Naive thymus-derived CD4-positive, alpha-beta T cell (primary cell): Measurements from ENCODE around the gene PRODH2. TPM values are rescaled to one million over a fixed set of nuclear protein-coding genes. Genes with fewer than 3 reads are reported as not detected.

Source experiments
- ATAC-seq: fragments of 150-1000 bp; cut with Tn5 transposase; 2 replicates; pipeline ENCODE4 v1.10.0; 2021; ENCODE audit warnings: mild to moderate bottlenecking, moderate library complexity
- CTCF ChIA-PET: fragments of 350-600 bp; sonication (Branson Sonifier 250); formaldehyde crosslinking; loops from one replicate; lab custom pipeline; 2021; ENCODE audit warnings: antibody characterized with exemption; lab: Charles Lee
- POLR2A ChIA-PET: fragments of 350-600 bp; sonication (Branson Sonifier 250); formaldehyde crosslinking; loops from one replicate; lab custom pipeline; 2021; ENCODE audit warnings: antibody characterized with exemption, inconsistent platforms; lab: Charles Lee
- DNase-seq, 9 donors: peaks; one replicate each; pipeline versions ENCODE4 v3.0.0 to v3.0.0-alpha.2; 2020 to 2022; ENCODE audit warnings: mixed read lengths in 1 of 9
- H3K27ac ChIP-seq: one replicate; pipeline ENCODE4 v1.7.0; 2013; ENCODE audit warnings: mild to moderate bottlenecking, low read depth, low read length, moderate library complexity
- H3K27me3 ChIP-seq, 2 donors: one replicate each; pipeline ENCODE4 v1.7.0; 2013; ENCODE audit warnings: low read length in 2 of 2, mild to moderate bottlenecking in 2 of 2, moderate library complexity in 2 of 2; ENCODE audit not compliant: control insufficient read depth in 2 of 2, insufficient read depth in 2 of 2
- H3K36me3 ChIP-seq, 3 experiments: 1 replicate in 2 of 3; 2 replicates in 1 of 3; pipeline ENCODE4 v1.7.0; 2013; ENCODE audit warnings: low read length in 3 of 3, mild to moderate bottlenecking in 3 of 3, moderate library complexity in 1 of 3; ENCODE audit not compliant: insufficient read depth in 3 of 3, control insufficient read depth in 2 of 3
- H3K4me1 ChIP-seq, 2 donors: one replicate each; pipeline ENCODE4 v1.7.0; 2013; ENCODE audit warnings: low read length in 2 of 2, mild to moderate bottlenecking in 2 of 2, moderate library complexity in 1 of 2; ENCODE audit not compliant: control insufficient read depth in 2 of 2, insufficient read depth in 2 of 2
- H3K4me3 ChIP-seq: 2 replicates; pipeline ENCODE4 v1.7.0; 2013; ENCODE audit warnings: mild to moderate bottlenecking, low read length
- H3K9me3 ChIP-seq, 3 experiments: 1 replicate in 2 of 3; 2 replicates in 1 of 3; pipeline ENCODE4 v1.7.0; 2013; ENCODE audit warnings: low read length in 3 of 3; ENCODE audit not compliant: control insufficient read depth in 2 of 3
- H3K27ac Mint-ChIP-seq, 9 donors: one replicate each; pipeline ENCODE4 v1.8.0; 2020 to 2022; ENCODE audit warnings: mixed read lengths in 9 of 9, mild to moderate bottlenecking in 8 of 9, moderate library complexity in 5 of 9, inconsistent platforms in 2 of 9
- H3K27me3 Mint-ChIP-seq, 5 donors: one replicate each; pipeline ENCODE4 v1.8.0; 2021 to 2022; ENCODE audit warnings: mixed read lengths in 5 of 5, mild to moderate bottlenecking in 1 of 5
- H3K36me3 Mint-ChIP-seq, 5 donors: one replicate each; pipeline ENCODE4 v1.8.0; 2020 to 2022; ENCODE audit warnings: mixed read lengths in 5 of 5, mild to moderate bottlenecking in 3 of 5, inconsistent platforms in 1 of 5
- H3K4me1 Mint-ChIP-seq, 7 donors: one replicate each; pipeline ENCODE4 v1.8.0; 2020 to 2022; ENCODE audit warnings: mixed read lengths in 7 of 7, mild to moderate bottlenecking in 3 of 7, inconsistent platforms in 1 of 7
- H3K4me3 Mint-ChIP-seq, 10 donors: one replicate each; pipeline ENCODE4 v1.8.0; 2020 to 2022; ENCODE audit warnings: mild to moderate bottlenecking in 10 of 10, mixed read lengths in 10 of 10, moderate library complexity in 6 of 10, inconsistent platforms in 2 of 10
- H3K9me3 Mint-ChIP-seq, 11 donors: one replicate each; pipeline ENCODE4 v1.8.0; 2020 to 2022; ENCODE audit warnings: mixed read lengths in 11 of 11, mild to moderate bottlenecking in 4 of 11, inconsistent platforms in 1 of 11, moderate library complexity in 1 of 11
- intact Hi-C, 2 donors: fragments of 100-400 bp; cut with micrococcal nuclease; formaldehyde crosslinking; loops; one replicate each; pipeline ENCODE4 v1.15.1; 2023
- polyA plus RNA-seq, 2 donors: library from polyadenylated mRNA; unstranded; fragments of 300-500 nt; fragmentation: Illumina TruSeq; gene quantifications; one replicate each; pipeline ENCODE4 v1.2.3, GENCODE V29; 2021
- total RNA-seq, 6 experiments: library from RNA in 5 of 6; stranded (reverse) in 5 of 6; gene quantifications; 1 replicate in 5 of 6; 2 replicates in 1 of 6; pipeline ENCODE4 v1.2.3 and lab custom pipeline; 2021 to 2026

PRODH2 gene
- total and polyA plus RNA-seq, 7 experiments from 2014 or later, result not detected

DNA sequence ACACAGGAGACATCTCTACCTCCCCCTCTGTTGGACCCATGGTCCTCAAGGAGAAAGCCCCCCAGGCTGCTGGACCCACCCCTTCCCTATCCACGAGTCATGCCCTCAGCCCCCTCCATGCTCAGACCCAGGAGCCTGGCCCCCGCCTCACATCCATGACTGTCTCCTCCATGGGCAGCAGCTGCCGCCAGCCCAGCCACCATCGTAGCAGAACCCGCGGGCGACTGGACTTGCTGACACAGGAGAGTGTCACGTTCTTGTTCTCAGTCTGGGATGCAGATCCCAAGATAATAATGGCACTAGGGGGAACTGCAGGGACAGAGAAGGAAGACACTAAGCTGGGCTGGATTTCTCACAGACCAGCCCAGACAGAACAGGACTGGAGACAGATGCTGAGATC lies 35.8 kb upstream of the PRODH2 start:
- Mint-ChIP-seq H3K4me3 (no peak overlapping the region), H3K27me3 (peaks cover 47 to 81% (median 68%) of the 10 kb centered on the region in 5 donors), H3K9me3 (peaks cover 0 to 10% (median 0%) of the 10 kb centered on the region in 11 donors), H3K4me1 (peaks cover 11 to 28% (median 23%) of the 10 kb centered on the region in 7 donors), H3K27ac (no peak overlapping the region), H3K36me3 (peaks cover 0 to 8% (median 0%) of the 10 kb centered on the region in 5 donors)
- Histone ChIP-seq H3K27me3 (peaks cover 5 to 19% of the 10 kb centered on the region in 2 donors), H3K9me3 (no peaks in the 10 kb centered on the region), H3K27ac (no peak overlapping the region), H3K4me3 (no peak overlapping the region), H3K4me1 (peaks cover 0 to 6% of the 10 kb centered on the region in 2 donors), H3K36me3 (no peaks in the 10 kb centered on the region)
- DNase-seq (no peak), ATAC-seq (no peak)
- ChIA-PET POLR2A (no interaction called here), CTCF (no interaction called here)
- intact Hi-C loops, result no loop called here

GRCh38 chr19:35847911-35848310 lies 35.3 kb upstream of the PRODH2 start:
- peaks cover 53 to 82% (median 68%) of the 10 kb centered on the region in 5 donors for H3K27me3 Mint-ChIP-seq
- POLR2A ChIA-PET, result no interaction called here
- H3K9me3 ChIP-seq, result no peaks in the 10 kb centered on the region
- intact Hi-C loops, result no loop called here
- peaks cover 0 to 10% (median 2%) of the 10 kb centered on the region in 11 donors for H3K9me3 Mint-ChIP-seq
- H3K4me1 Mint-ChIP-seq, result peaks cover 9 to 31% (median 23%) of the 10 kb centered on the region in 7 donors
- no peak overlapping the region for H3K27ac Mint-ChIP-seq
- DNase-seq, result no peak
- H3K4me3 Mint-ChIP-seq, result peak overlapping the region in 1 of 10 donors; percentile 38
- H3K4me3 ChIP-seq, result no peak overlapping the region
- H3K4me1 ChIP-seq, result peaks cover 0 to 6% of the 10 kb centered on the region in 2 donors
- no peaks in the 10 kb centered on the region for H3K36me3 ChIP-seq
- no peak for ATAC-seq
- no peak overlapping the region for H3K27ac ChIP-seq
- H3K36me3 Mint-ChIP-seq, result peaks cover 0 to 8% (median 1%) of the 10 kb centered on the region in 5 donors
- CTCF ChIA-PET, result no interaction called here
- H3K27me3 ChIP-seq, result peaks cover 6 to 25% of the 10 kb centered on the region in 2 donors

GRCh38 chr19:35846038-35846668 lies 33.5 kb upstream of the PRODH2 start:
- CTCF ChIA-PET, result interaction anchor here (0.7 kb wide), 1 partner anchor 106 kb away, joined by 3 read pairs; no protein-coding TSS in a partner anchor
- H3K27me3 Mint-ChIP-seq, result peaks cover 56 to 85% (median 67%) of the 10 kb centered on the region in 5 donors
- ATAC-seq, result no peak
- no peaks in the 10 kb centered on the region for H3K36me3 ChIP-seq
- peaks cover 0 to 19% (median 7%) of the 10 kb centered on the region in 11 donors for H3K9me3 Mint-ChIP-seq
- peaks cover 9 to 31% (median 21%) of the 10 kb centered on the region in 7 donors for H3K4me1 Mint-ChIP-seq
- POLR2A ChIA-PET, result no interaction called here
- no peak overlapping the region for H3K4me3 ChIP-seq
- H3K27me3 ChIP-seq, result peaks cover 6 to 25% of the 10 kb centered on the region in 2 donors
- no peak for DNase-seq
- no peaks in the 10 kb centered on the region for H3K9me3 ChIP-seq
- peak overlapping the region; percentile 44 to 80 (median 58) for H3K4me3 Mint-ChIP-seq
- no peak overlapping the region for H3K27ac Mint-ChIP-seq
- peaks cover 0 to 6% of the 10 kb centered on the region in 2 donors for H3K4me1 ChIP-seq
- no peak overlapping the region for H3K27ac ChIP-seq
- intact Hi-C loops, result no loop called here
- H3K36me3 Mint-ChIP-seq, result peaks cover 0 to 14% (median 7%) of the 10 kb centered on the region in 5 donors

DNA sequence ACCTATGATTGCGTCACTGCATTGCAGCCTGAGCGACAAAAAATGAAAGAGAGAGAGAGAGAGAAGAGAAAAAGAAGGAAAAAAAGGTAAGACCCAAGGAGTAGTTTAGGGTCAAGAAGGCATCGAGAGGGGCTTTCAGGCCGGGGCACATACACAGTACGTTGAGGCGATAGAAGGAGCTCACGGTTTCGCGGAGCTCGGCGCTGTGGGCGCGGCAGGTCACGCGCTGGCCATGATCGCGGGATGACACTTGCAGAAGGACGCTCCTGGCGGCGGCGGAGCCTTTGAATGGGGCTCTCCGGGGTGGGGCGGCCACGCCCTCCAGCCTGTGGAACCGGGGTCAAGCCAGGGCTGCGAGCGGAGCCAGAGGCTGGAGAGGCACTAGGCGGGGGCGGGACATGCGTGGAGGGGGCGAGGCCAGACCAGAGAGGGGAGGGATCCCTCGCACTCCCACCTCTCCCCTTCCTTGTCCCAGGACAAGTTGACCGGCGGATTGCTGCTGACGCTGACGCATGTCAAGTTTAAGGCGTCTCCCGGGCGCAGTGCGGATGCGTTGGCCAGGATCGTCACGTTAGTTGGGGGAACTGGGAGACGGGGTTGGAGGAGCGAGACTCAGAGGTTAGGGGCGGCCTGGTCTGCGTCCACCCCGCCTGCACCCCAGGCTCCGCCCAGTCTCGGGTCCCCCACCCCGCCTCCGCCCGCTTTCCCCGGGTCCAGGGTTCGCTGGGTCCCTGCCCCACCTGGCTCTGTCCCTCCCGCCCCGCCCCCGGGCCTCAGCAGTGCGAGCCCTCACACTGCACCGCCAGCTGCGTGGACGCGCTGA lies 32.8 kb upstream of the PRODH2 start:
- Mint-ChIP-seq H3K9me3 (peaks cover 0 to 19% (median 7%) of the 10 kb centered on the region in 11 donors), H3K4me1 (peaks cover 9 to 31% (median 21%) of the 10 kb centered on the region in 7 donors), H3K4me3 (peak overlapping the region; percentile 59 to 90 (median 79)), H3K27ac (no peak overlapping the region), H3K27me3 (peaks cover 49 to 79% (median 60%) of the 10 kb centered on the region in 5 donors), H3K36me3 (peaks cover 0 to 14% (median 7%) of the 10 kb centered on the region in 5 donors)
- ChIA-PET CTCF (interaction anchor here (0.6 kb wide), 1 partner anchor 40 kb away, joined by 3 read pairs; no protein-coding TSS in a partner anchor), POLR2A (no interaction called here)
- ATAC-seq (peak; percentile 40), DNase-seq (no peak)
- H3K27me3 ChIP-seq, result peaks cover 6 to 25% of the 10 kb centered on the region in 2 donors
- H3K9me3 ChIP-seq, result no peaks in the 10 kb centered on the region
- no peak overlapping the region for H3K4me3 ChIP-seq
- intact Hi-C loops, result no loop called here
- H3K36me3 ChIP-seq, result no peaks in the 10 kb centered on the region
- peaks cover 0 to 6% of the 10 kb centered on the region in 2 donors for H3K4me1 ChIP-seq
- H3K27ac ChIP-seq, result no peak overlapping the region

- no peak for ATAC-seq
- CTCF ChIA-PET, result interaction anchor here (0.6 kb wide), 1 partner anchor 41 kb away, joined by 3 read pairs; no protein-coding TSS in a partner anchor
- H3K27me3 ChIP-seq, result peaks cover 6 to 25% of the 10 kb centered on the region in 2 donors
- Mint-ChIP-seq H3K27me3 (peaks cover 49 to 72% (median 60%) of the 10 kb centered on the region in 5 donors), H3K4me1 (peaks cover 9 to 31% (median 21%) of the 10 kb centered on the region in 7 donors), H3K9me3 (peaks cover 0 to 19% (median 7%) of the 10 kb centered on the region in 11 donors), H3K27ac (no peak overlapping the region), H3K4me3 (peak overlapping the region; percentile 59 to 90 (median 79)), H3K36me3 (peaks cover 0 to 14% (median 7%) of the 10 kb centered on the region in 5 donors)
- H3K27ac ChIP-seq, result no peak overlapping the region
- POLR2A ChIA-PET, result no interaction called here
- intact Hi-C loops, result no loop called here
- DNase-seq, result no peak
- peaks cover 0 to 6% of the 10 kb centered on the region in 2 donors for H3K4me1 ChIP-seq
- no peaks in the 10 kb centered on the region for H3K9me3 ChIP-seq
- H3K4me3 ChIP-seq, result no peak overlapping the region
- H3K36me3 ChIP-seq, result no peaks in the 10 kb centered on the region
Measured at GRCh38 chr19:35844482-35845214, 32.0 kb upstream of the PRODH2 start.
